Tibial nerve (tissue), 4 donors: ENCODE data around the gene JARID2. TPM values are rescaled to one million over a fixed set of nuclear protein-coding genes. Genes with fewer than 3 reads are reported as not detected.

Experiments
- DNase-seq, 2 donors: peaks; one replicate each; pipeline ENCODE4 v3.0.0-alpha.2; 2019; ENCODE audit warnings: low spot score in 2 of 2
- H3K27ac ChIP-seq, 4 donors: fragments of 200-600 bp; sonication (generic) in 3 of 4; one replicate each; pipeline ENCODE4 v1.5.1; 2017 to 2019; ENCODE audit warnings: mild to moderate bottlenecking in 1 of 4
- H3K27me3 ChIP-seq, 2 donors: fragments of 200-600 bp; sonication (generic) in 1 of 2; one replicate each; pipeline versions ENCODE4 v1.5.1 to v1.6.0; 2017 to 2019
- H3K36me3 ChIP-seq, 3 donors: fragments of 200-600 bp; sonication (generic); one replicate each; pipeline ENCODE4 v1.5.1; 2018 to 2019
- H3K4me1 ChIP-seq, 4 donors: fragments of 200-600 bp; sonication (generic) in 3 of 4; one replicate each; pipeline ENCODE4 v1.5.1; 2017 to 2019
- H3K4me3 ChIP-seq, 4 donors: fragments of 200-600 bp; sonication (generic) in 3 of 4; one replicate each; pipeline ENCODE4 v1.5.1; 2017 to 2019; ENCODE audit warnings: mild to moderate bottlenecking in 1 of 4, moderate library complexity in 1 of 4
- H3K9me3 ChIP-seq, 4 donors: fragments of 200-600 bp; sonication (generic) in 3 of 4; one replicate each; pipeline ENCODE4 v1.5.1; 2017 to 2019
- CTCF ChIP-seq, 5 experiments: fragments of 200-600 bp in 3 of 5; fragments of 450-650 bp in 2 of 5; sonication (generic) in 3 of 5; IDR thresholded peaks; one replicate each; pipeline ENCODE4 v1.5.1; 2016 to 2019; ENCODE audit warnings: antibody characterized with exemption in 5 of 5, mild to moderate bottlenecking in 3 of 5, moderate library complexity in 2 of 5
- EP300 ChIP-seq, 2 donors: sonication (generic); formaldehyde crosslinking; IDR thresholded peaks; one replicate each; pipeline ENCODE4 v1.6.1; 2017; ENCODE audit warnings: antibody characterized with exemption in 2 of 2, mild to moderate bottlenecking in 1 of 2
- POLR2A ChIP-seq, 2 donors: fragments of 450-650 bp; IDR thresholded peaks; one replicate each; pipeline ENCODE4 v1.6.1; 2017; ENCODE audit warnings: antibody characterized with exemption in 2 of 2, mild to moderate bottlenecking in 2 of 2, moderate library complexity in 2 of 2
- WGBS, 2 donors: methylation state at CpG; one replicate each; pipeline ENCODE4 v1.1.5; 2018; 5-methylcytosine and 5-hydroxymethylcytosine counted together
- total RNA-seq, 4 donors: library from RNA; depleted of rRNA; stranded (reverse); fragments of >200 nt; gene quantifications; one replicate each; pipeline ENCODE4 v1.1.0, GENCODE V29; 2016

JARID2 gene
- total RNA-seq, 4 donors from 2014 or later: 9.0 to 26.1 (median 9.8) TPM

- Histone ChIP-seq H3K36me3 (no peaks in the 10 kb centered on the region), H3K4me1 (peaks cover 0 to 40% (median 12%) of the 10 kb centered on the region in 4 donors), H3K27me3 (no peaks in the 10 kb centered on the region), H3K4me3 (no peak overlapping the region), H3K9me3 (no peaks in the 10 kb centered on the region), H3K27ac (no peak overlapping the region)
- DNase-seq: no peak
- TF ChIP-seq CTCF (IDR thresholded peaks at IDR 0.05): no peak
- no peak for TF ChIP-seq EP300 (IDR thresholded peaks at IDR 0.05)
- no peak for TF ChIP-seq POLR2A (IDR thresholded peaks at IDR 0.05)
- 91 to 93% methylated on average over 6 of the region's 6 CpGs for WGBS, 2 donors
Measured at GRCh38 chr6:15461127-15461944, 215.5 kb downstream of the JARID2 start.

- 63 to 64% methylated on average over 4 of the region's 4 CpGs for WGBS, 2 donors
- H3K27me3 ChIP-seq: no peaks in the 10 kb centered on the region
- no peaks in the 10 kb centered on the region for H3K36me3 ChIP-seq
- peaks cover 0 to 40% (median 12%) of the 10 kb centered on the region in 4 donors for H3K4me1 ChIP-seq
- no peak overlapping the region for H3K4me3 ChIP-seq
- TF ChIP-seq CTCF (IDR thresholded peaks at IDR 0.05): no peak
- no peak for TF ChIP-seq EP300 (IDR thresholded peaks at IDR 0.05)
- TF ChIP-seq POLR2A (IDR thresholded peaks at IDR 0.05): no peak
- no peak for DNase-seq
- H3K27ac ChIP-seq: no peak overlapping the region
- no peaks in the 10 kb centered on the region for H3K9me3 ChIP-seq
Measured at GRCh38 chr6:15462256-15462655, 216.4 kb downstream of the JARID2 start.

- Histone ChIP-seq H3K4me3 (no peak overlapping the region), H3K9me3 (no peaks in the 10 kb centered on the region), H3K27me3 (no peaks in the 10 kb centered on the region), H3K27ac (peak overlapping the region in 1 of 4 donors; percentile 41), H3K36me3 (no peaks in the 10 kb centered on the region), H3K4me1 (peaks cover 0 to 37% (median 12%) of the 10 kb centered on the region in 4 donors)
- WGBS, 2 donors: 40 to 49% methylated on average over 8 of the region's 8 CpGs
- DNase-seq: no peak
- TF ChIP-seq CTCF (IDR thresholded peaks at IDR 0.05) (no peak), EP300 (IDR thresholded peaks at IDR 0.05) (no peak), POLR2A (IDR thresholded peaks at IDR 0.05) (no peak)
Measured at GRCh38 chr6:15462717-15463525, 217.1 kb downstream of the JARID2 start.

GRCh38 chr6:15464211-15464725, 218.4 kb downstream of the JARID2 start:
- 60 to 62% methylated on average over 5 of the region's 5 CpGs for WGBS, 2 donors
- DNase-seq: peak in 1 of 2 donors; percentile 36
- Histone ChIP-seq H3K27ac (no peak overlapping the region), H3K4me3 (no peak overlapping the region), H3K4me1 (peaks cover 0 to 30% (median 12%) of the 10 kb centered on the region in 4 donors), H3K36me3 (peaks cover 0 to 8% (median 0%) of the 10 kb centered on the region in 3 donors), H3K27me3 (no peaks in the 10 kb centered on the region), H3K9me3 (no peaks in the 10 kb centered on the region)
- TF ChIP-seq CTCF (IDR thresholded peaks at IDR 0.05) (peak; percentile 19 to 53 (median 37)), POLR2A (IDR thresholded peaks at IDR 0.05) (no peak), EP300 (IDR thresholded peaks at IDR 0.05) (no peak)
